Glomerular endothelial cell (primary cell): ENCODE data around the gene TMEM63A. TPM values are rescaled to one million over a fixed set of nuclear protein-coding genes. Genes with fewer than 3 reads are reported as not detected.
"Not testable (repeated sequence)": the region's sequence is repeated elsewhere in the genome, so short reads cannot be mapped to it uniquely, and the experiment has no call there.

ENCODE experiments used
- DNase-seq: peaks from one replicate; pipeline ENCODE4 v3.0.0-alpha.2; 2011; ENCODE audit warnings: low read depth, low spot score; ENCODE audit errors: extremely low read depth
- total RNA-seq: library from RNA; depleted of rRNA; stranded (reverse); fragments of >200 nt; gene quantifications from 2 replicates; pipeline ENCODE4 v1.2.3, GENCODE V29; 2015

The TMEM63A gene
- total RNA-seq, result 18.1 and 29.7 TPM in 2 replicates

GRCh38 chr1:225881959-225882693, at the start of gene TMEM63A:
Gene TMEM63A (minus strand): TSS chr1:225882380. CDS start chr1:225877580, 4,800 bp downstream.
- DNase-seq, result no peak

GRCh38 chr1:225931270-225932136, 49.3 kb upstream of the TMEM63A start:
- DNase-seq, result no peak

GRCh38 chr1:225930566-225930965, 48.4 kb upstream of the TMEM63A start:
- DNase-seq, result no peak

- not testable (repeated sequence) for DNase-seq
Measured at GRCh38 chr1:225929462-225929861, 47.3 kb upstream of the TMEM63A start.

- DNase-seq, result no peak
Measured at GRCh38 chr1:225928186-225929175, 46.3 kb upstream of the TMEM63A start.

GRCh38 chr1:225926551-225927113, 44.5 kb upstream of the TMEM63A start:
- no peak for DNase-seq

- DNase-seq, result peak; percentile 58
Measured at GRCh38 chr1:225923692-225924555, 41.7 kb upstream of the TMEM63A start, which contains the start of gene PYCR2. Gene PYCR2 (minus strand): TSS chr1:225924250. CDS start chr1:225924110, 140 bp downstream.

- DNase-seq, result no peak
Measured at GRCh38 chr1:225923381-225923691, 41.2 kb upstream of the TMEM63A start.

- DNase-seq, result no peak
Measured at GRCh38 chr1:225921734-225922709, 39.8 kb upstream of the TMEM63A start.

- DNase-seq, result no peak
Measured at GRCh38 chr1:225919906-225920305, 37.7 kb upstream of the TMEM63A start.

- no peak for DNase-seq
Measured at GRCh38 chr1:225918280-225918679, 36.1 kb upstream of the TMEM63A start.

- no peak for DNase-seq
Measured at GRCh38 chr1:225917536-225917935, 35.4 kb upstream of the TMEM63A start.

GRCh38 chr1:225917101-225917500, 34.9 kb upstream of the TMEM63A start:
- DNase-seq, result no peak

GRCh38 chr1:225915538-225915991, 33.4 kb upstream of the TMEM63A start:
- DNase-seq, result no peak

- no peak for DNase-seq
Measured at GRCh38 chr1:225914947-225915346, 32.8 kb upstream of the TMEM63A start.

- DNase-seq, result no peak
Measured at GRCh38 chr1:225914391-225914790, 32.2 kb upstream of the TMEM63A start.

- no peak for DNase-seq
Measured at GRCh38 chr1:225911191-225912130, 29.3 kb upstream of the TMEM63A start.
